ENCODE results near the gene DNMBP. TPM values are rescaled to one million over a fixed set of nuclear protein-coding genes. Genes with fewer than 3 reads are reported as not detected.

Gene DNMBP
- total and polyA plus RNA-seq, 2 donors (not counting 3 experiments of a cell fraction or from before 2014, with no cell fraction given): 32.0 to 53.4 TPM

- intact Hi-C loops (cut with micrococcal nuclease): no loop called here
- no peak for DNase-seq (ENCODE audit: low read depth, low spot score)
Measured at GRCh38 chr10:100038561-100039071, 28.9 kb upstream of the DNMBP start.

More at GRCh38 chr10:100038561-100039071, 28.9 kb upstream of the DNMBP start:
- ChIA-PET POLR2A (no interaction called here), CTCF (interaction anchor here (1.3 to 2.1 kb wide), 2 partner anchors 21 to 29 kb away, joined by 3 to 8 read pairs; partner anchors contain the start of gene DNMBP)
- Histone ChIP-seq H3K36me3 (ENCODE audit: control insufficient read depth in 2 of 2, extremely low read depth in 1 of 2, insufficient read depth in 2 of 2, low read length in 2 of 2) (no peaks in the 10 kb centered on the region), H3K4me3 (replicated peaks in 1 of 3; ENCODE audit: insufficient read depth in 1 of 3, low read depth in 1 of 3, low read length in 3 of 3) (no peak overlapping the region), H3K79me2 (ENCODE audit: control insufficient read depth, insufficient read depth, low read length) (no peaks in the 10 kb centered on the region), H3K9me3 (replicated peaks; ENCODE audit: control insufficient read depth, insufficient read depth, low read length) (no peaks in the 10 kb centered on the region), H4K20me1 (replicated peaks; ENCODE audit: control insufficient read depth, extremely low read depth, insufficient read depth, low read length) (no peaks in the 10 kb centered on the region), H3K4me1 (ENCODE audit: control insufficient read depth, extremely low read depth, insufficient read depth, low read length) (peaks cover 10% of the 10 kb centered on the region), H3K27me3 (ENCODE audit: control insufficient read depth in 2 of 2, insufficient read depth in 2 of 2, low read length in 2 of 2) (no peaks in the 10 kb centered on the region), H3K9me1 (replicated peaks; ENCODE audit: control insufficient read depth, extremely low read depth, insufficient read depth, low read length) (no peaks in the 10 kb centered on the region), H2AFZ (ENCODE audit: low read depth, low read length) (peak overlapping the region; percentile 63), H3K27ac (ENCODE audit: insufficient read depth, low read depth, low read length) (no peak overlapping the region), H3K9ac (replicated peaks; ENCODE audit: extremely low read depth, insufficient read depth, low read length) (no peak overlapping the region), H3K4me2 (ENCODE audit: insufficient read depth, low read length) (no peak overlapping the region)
- TF ChIP-seq FOS (IDR thresholded peaks at IDR 0.05; ENCODE audit: borderline replicate concordance, insufficient read depth, low read length) (no peak), MAX (IDR thresholded peaks at IDR 0.05; ENCODE audit: insufficient read depth, insufficient read length) (no peak), EZH2 (IDR thresholded peaks at IDR 0.05; ENCODE audit: borderline replicate concordance, low read depth, low read length, severe bottlenecking) (no peak), POLR2AphosphoS5 (IDR thresholded peaks at IDR 0.05; ENCODE audit: insufficient read depth, low read depth, low read length) (no peak), POLR2A (IDR thresholded peaks at IDR 0.05; ENCODE audit: low read depth, low read length) (no peak), MYC (IDR thresholded peaks at IDR 0.05; ENCODE audit: low read depth, low read length) (no peak), JUN (IDR thresholded peaks at IDR 0.05; ENCODE audit: borderline replicate concordance, insufficient read depth, insufficient read length, low read depth) (no peak), GATA2 (IDR thresholded peaks at IDR 0.05; ENCODE audit: insufficient read depth, insufficient read length, low read depth, low read length) (no peak), CTCF (IDR thresholded peaks at IDR 0.05; ENCODE audit: extremely low read depth in 1 of 2, insufficient read depth in 1 of 2, low read depth in 1 of 2, low read length in 2 of 2) (no peak)
- dilution Hi-C loops (cut with MboI; ENCODE audit: extremely low pct_ligation_motif_present, low sequenced_read_pairs): no loop called here
- no TSS peak for BruUV-seq (replicated peaks)
- no peak for FAIRE-seq

Measured in endothelial cell of umbilical vein (primary cell).